Body of pancreas (tissue), 4 donors: ENCODE data around the gene TAPBPL.

Source experiments
- POLR2A ChIP-seq, 3 donors: fragments of 450-650 bp; IDR thresholded peaks; one replicate each; pipeline ENCODE4 v1.6.1; 2016; ENCODE audit warnings: antibody characterized with exemption in 3 of 3, mild to moderate bottlenecking in 2 of 3
- TF ChIP-seq, protein P1 (sequence below), 7 experiments: fragments of 450-650 bp in 4 of 7; fragments of 200-600 bp in 3 of 7; sonication (generic) in 3 of 7; IDR thresholded peaks; one replicate each; pipeline ENCODE4 v1.5.1; 2016 to 2019; ENCODE audit warnings: antibody characterized with exemption in 7 of 7

DNA sequence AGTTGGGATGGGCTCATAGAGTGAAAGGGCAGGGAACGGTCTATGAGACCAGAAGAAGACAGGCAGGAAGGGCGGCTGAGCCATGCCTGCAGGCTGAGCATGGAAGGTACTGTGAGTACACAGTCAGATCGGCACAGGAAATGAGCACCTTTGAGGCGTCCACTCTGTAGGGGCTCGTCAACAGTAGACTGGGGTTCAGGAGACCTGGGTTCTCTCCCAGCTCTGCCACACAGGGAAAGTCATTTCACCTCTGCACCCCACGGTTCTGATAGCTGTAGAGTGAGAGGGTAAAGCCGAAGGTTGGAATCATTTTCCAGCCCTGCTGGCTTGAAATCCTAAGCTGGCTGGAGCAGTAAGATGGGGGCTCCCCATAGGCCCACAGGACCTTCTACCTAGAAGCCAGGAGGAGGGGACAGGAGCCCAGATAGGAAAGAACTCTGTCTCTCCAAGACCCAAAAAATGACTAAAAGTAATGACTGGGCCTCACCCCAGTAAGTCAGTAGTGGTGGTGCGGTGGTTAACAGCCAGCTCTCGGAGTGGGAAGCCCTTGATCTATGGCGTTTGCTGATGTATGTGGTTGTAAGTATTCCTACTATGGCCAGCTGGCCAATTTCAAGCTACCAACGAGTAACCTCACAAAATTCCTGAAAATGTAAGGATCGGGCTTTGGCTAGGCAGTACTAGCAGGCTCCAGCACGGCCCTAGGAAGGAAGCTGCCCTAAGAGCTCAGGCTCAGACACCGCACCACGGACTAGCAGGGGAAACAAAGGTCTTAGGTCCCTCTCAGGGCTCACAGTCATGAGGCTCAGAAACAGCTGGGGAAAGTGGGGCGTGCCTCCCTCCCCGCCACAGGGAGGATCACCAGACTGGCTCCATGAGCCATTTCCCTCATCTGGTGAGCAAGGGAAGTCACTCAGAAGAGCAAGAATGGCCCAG lies 17.4 kb upstream of the TAPBPL start:
- TF ChIP-seq, protein P1, sequence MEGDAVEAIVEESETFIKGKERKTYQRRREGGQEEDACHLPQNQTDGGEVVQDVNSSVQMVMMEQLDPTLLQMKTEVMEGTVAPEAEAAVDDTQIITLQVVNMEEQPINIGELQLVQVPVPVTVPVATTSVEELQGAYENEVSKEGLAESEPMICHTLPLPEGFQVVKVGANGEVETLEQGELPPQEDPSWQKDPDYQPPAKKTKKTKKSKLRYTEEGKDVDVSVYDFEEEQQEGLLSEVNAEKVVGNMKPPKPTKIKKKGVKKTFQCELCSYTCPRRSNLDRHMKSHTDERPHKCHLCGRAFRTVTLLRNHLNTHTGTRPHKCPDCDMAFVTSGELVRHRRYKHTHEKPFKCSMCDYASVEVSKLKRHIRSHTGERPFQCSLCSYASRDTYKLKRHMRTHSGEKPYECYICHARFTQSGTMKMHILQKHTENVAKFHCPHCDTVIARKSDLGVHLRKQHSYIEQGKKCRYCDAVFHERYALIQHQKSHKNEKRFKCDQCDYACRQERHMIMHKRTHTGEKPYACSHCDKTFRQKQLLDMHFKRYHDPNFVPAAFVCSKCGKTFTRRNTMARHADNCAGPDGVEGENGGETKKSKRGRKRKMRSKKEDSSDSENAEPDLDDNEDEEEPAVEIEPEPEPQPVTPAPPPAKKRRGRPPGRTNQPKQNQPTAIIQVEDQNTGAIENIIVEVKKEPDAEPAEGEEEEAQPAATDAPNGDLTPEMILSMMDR (IDR thresholded peaks at IDR 0.05) = no peak
- no peak for TF ChIP-seq POLR2A (IDR thresholded peaks at IDR 0.05)
